ENCODE measurements around the gene MMP24OS. TPM values are rescaled to one million over a fixed set of nuclear protein-coding genes. Genes with fewer than 3 reads are reported as not detected.

The MMP24OS gene
- total RNA-seq, 1 experiment from 2014 or later = 11.4 TPM

- peak; percentile 83 for DNase-seq (ENCODE audit: low spot score)
Observed at GRCh38 chr20:35306931-35307517, 29.1 kb upstream of the MMP24OS start.

GRCh38 chr20:35305682-35306556 is 28.0 kb upstream of the MMP24OS start:
- peak; percentile 100 for DNase-seq (ENCODE audit: low spot score)

GRCh38 chr20:35304956-35305355 is 27.0 kb upstream of the MMP24OS start:
- DNase-seq (ENCODE audit: low spot score) = no peak

- peak; percentile 96 for DNase-seq (ENCODE audit: low spot score)
Observed at GRCh38 chr20:35303735-35304491, 26.0 kb upstream of the MMP24OS start.

- no peak for DNase-seq (ENCODE audit: low spot score)
Observed at GRCh38 chr20:35303382-35303734, 25.4 kb upstream of the MMP24OS start.

- peak; percentile 69 for DNase-seq (ENCODE audit: low spot score)
Observed at GRCh38 chr20:35302421-35303335, 24.8 kb upstream of the MMP24OS start.

- DNase-seq (ENCODE audit: low spot score) = no peak
Observed at GRCh38 chr20:35301426-35301825, 23.5 kb upstream of the MMP24OS start.

GRCh38 chr20:35300469-35301262 is 22.7 kb upstream of the MMP24OS start:
- no peak for DNase-seq (ENCODE audit: low spot score)

- no peak for DNase-seq (ENCODE audit: low spot score)
Observed at GRCh38 chr20:35299780-35300179, 21.9 kb upstream of the MMP24OS start.

- no peak for DNase-seq (ENCODE audit: low spot score)
Observed at GRCh38 chr20:35298264-35298663, 20.3 kb upstream of the MMP24OS start.

GRCh38 chr20:35297740-35298139 is 19.8 kb upstream of the MMP24OS start:
- no peak for DNase-seq (ENCODE audit: low spot score)

- no peak for DNase-seq (ENCODE audit: low spot score)
Observed at GRCh38 chr20:35297155-35297554, 19.2 kb upstream of the MMP24OS start.

- DNase-seq (ENCODE audit: low spot score) = no peak
Observed at GRCh38 chr20:35296101-35296554, 18.2 kb upstream of the MMP24OS start.

GRCh38 chr20:35295674-35296073 is 17.8 kb upstream of the MMP24OS start:
- DNase-seq (ENCODE audit: low spot score) = no peak

- DNase-seq (ENCODE audit: low spot score) = no peak
Observed at GRCh38 chr20:35295058-35295457, 17.1 kb upstream of the MMP24OS start.

- DNase-seq (ENCODE audit: low spot score) = no peak
Observed at GRCh38 chr20:35294293-35294685, 16.4 kb upstream of the MMP24OS start.

- no peak for DNase-seq (ENCODE audit: low spot score)
Observed at GRCh38 chr20:35293303-35294292, 15.7 kb upstream of the MMP24OS start.

- no peak for DNase-seq (ENCODE audit: low spot score)
Observed at GRCh38 chr20:35292504-35293285, 14.8 kb upstream of the MMP24OS start.

All from A172 (cell line).